C4-2B (cell line): ENCODE results near the gene FFAR2.

Experiments
- H3K27ac ChIP-seq: fragments of 450-650 bp; 2 replicates; pipeline ENCODE4 v1.5.1; 2017
- ZFX ChIP-seq: fragments of 450-650 bp; IDR thresholded peaks from 2 replicates; pipeline ENCODE4 v1.6.1; 2017
- TF ChIP-seq, protein P1 (sequence below): fragments of 450-650 bp; conservative IDR thresholded peaks from 2 replicates; pipeline ENCODE4 v1.5.1; 2017; ENCODE audit warnings: mild to moderate bottlenecking

FFAR2 gene

DNA sequence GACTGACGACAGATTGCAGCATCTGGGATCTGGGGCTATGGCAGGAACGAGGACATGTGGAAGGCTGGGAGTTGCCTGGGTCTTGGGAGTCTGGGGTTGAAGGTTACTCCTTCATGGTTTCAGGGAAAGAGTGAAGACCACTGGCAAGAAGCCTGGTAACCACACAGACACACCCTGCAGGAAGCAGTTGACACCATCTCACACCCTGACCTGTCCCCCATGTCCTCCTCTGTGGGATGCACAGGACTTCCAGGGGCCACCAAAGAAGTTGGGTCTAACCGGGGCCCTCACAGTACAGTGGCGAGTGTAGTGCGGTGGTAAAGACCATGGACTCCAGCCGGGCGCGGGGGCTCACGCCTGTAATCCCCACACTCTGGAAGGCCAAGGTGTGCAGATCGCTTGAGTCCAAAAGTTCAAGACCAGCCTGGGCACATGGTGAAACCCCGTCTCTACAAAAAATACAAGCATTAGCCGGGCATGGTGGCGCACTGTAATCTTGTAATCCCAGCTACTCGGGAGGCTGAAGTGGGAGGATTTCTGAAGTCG, 10.6 kb upstream of the FFAR2 start:
- TF ChIP-seq, protein P1, sequence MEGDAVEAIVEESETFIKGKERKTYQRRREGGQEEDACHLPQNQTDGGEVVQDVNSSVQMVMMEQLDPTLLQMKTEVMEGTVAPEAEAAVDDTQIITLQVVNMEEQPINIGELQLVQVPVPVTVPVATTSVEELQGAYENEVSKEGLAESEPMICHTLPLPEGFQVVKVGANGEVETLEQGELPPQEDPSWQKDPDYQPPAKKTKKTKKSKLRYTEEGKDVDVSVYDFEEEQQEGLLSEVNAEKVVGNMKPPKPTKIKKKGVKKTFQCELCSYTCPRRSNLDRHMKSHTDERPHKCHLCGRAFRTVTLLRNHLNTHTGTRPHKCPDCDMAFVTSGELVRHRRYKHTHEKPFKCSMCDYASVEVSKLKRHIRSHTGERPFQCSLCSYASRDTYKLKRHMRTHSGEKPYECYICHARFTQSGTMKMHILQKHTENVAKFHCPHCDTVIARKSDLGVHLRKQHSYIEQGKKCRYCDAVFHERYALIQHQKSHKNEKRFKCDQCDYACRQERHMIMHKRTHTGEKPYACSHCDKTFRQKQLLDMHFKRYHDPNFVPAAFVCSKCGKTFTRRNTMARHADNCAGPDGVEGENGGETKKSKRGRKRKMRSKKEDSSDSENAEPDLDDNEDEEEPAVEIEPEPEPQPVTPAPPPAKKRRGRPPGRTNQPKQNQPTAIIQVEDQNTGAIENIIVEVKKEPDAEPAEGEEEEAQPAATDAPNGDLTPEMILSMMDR: no peak
- no peak for TF ChIP-seq ZFX
- H3K27ac ChIP-seq: peak overlapping the region; percentile 66

DNA sequence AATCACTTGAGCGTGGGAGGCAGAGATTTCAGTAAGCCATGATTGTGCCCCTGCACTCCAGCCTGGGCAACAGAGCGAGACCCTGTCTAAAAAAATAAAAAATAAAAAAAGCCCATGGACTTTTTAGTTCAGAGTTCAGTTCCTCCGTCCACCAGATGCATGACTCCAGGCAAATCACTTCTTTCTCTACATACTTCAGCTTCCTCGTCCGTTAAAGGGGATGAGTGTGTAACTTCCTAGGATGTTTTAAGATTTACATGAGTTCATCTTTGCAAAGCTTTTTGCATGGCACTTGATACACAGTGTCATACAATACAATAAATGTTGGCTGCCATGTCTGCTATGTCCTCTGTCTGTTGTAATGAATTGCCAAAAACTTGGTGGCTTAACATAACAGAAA, 10.0 kb upstream of the FFAR2 start:
- no peak overlapping the region for H3K27ac ChIP-seq
- TF ChIP-seq ZFX: no peak
- TF ChIP-seq, protein P1: no peak

DNA sequence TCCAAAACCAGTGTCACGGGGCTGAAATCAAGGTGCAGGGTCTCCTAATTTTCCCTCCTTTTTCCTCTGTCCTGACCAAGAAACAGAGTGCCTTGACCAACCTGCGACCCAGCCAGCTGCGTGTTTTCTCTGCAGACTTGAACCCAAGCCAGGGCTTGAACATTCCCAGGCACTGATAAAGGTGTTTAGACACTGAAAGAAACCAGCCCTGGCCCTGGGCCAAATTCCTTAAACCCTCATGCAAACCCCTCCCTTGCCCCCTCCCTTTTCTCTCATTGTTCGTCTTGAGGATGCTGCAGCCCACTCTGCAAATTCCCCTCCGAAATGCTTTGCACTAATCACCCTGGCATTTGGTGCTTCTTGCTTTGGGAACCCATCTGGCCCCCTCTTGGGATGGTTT, 9.5 kb upstream of the FFAR2 start:
- no peak overlapping the region for H3K27ac ChIP-seq
- TF ChIP-seq ZFX: no peak
- TF ChIP-seq, protein P1: no peak

GRCh38 chr19:35439921-35440320, 8.1 kb upstream of the FFAR2 start:
- no peak overlapping the region for H3K27ac ChIP-seq
- TF ChIP-seq, protein P1: no peak
- no peak for TF ChIP-seq ZFX

DNA sequence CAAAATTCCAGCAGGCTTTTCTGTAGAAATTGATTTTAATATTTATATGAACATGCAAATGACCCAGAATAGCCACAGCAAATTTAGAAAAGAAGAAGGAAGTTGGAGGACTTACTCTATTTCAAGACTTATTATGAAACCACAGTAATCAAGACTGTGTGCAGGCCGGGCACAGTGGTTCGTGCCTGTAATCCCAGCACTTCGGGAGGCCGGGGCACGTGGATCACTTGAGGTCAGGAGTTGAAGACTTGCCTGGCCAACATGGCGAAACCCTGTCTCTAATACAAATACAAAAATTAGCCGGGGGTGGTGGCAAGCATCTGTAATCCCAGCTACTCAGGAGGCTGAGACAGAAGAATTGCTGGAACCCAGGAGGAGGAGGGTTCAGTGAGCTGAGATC, 6.0 kb upstream of the FFAR2 start:
- TF ChIP-seq, protein P1: no peak
- no peak for TF ChIP-seq ZFX

GRCh38 chr19:35444735-35445134, 3.3 kb upstream of the FFAR2 start:
- TF ChIP-seq, protein P1: no peak
- TF ChIP-seq ZFX: no peak

More for the DNA sequence above, 6.0 kb upstream of the FFAR2 start:
- H3K27ac ChIP-seq: no peak overlapping the region

GRCh38 chr19:35445826-35446593, 2.0 kb upstream of the FFAR2 start:
- no peak overlapping the region for H3K27ac ChIP-seq
- no peak for TF ChIP-seq ZFX
- TF ChIP-seq, protein P1: no peak

More at GRCh38 chr19:35444735-35445134, 3.3 kb upstream of the FFAR2 start:
- H3K27ac ChIP-seq: no peak overlapping the region
